ENCODE data around the gene ADCY7.
"Not testable (repeated sequence)": the region's sequence is repeated elsewhere in the genome, so short reads cannot be mapped to it uniquely, and the experiment has no call there.

ADCY7 gene

DNA sequence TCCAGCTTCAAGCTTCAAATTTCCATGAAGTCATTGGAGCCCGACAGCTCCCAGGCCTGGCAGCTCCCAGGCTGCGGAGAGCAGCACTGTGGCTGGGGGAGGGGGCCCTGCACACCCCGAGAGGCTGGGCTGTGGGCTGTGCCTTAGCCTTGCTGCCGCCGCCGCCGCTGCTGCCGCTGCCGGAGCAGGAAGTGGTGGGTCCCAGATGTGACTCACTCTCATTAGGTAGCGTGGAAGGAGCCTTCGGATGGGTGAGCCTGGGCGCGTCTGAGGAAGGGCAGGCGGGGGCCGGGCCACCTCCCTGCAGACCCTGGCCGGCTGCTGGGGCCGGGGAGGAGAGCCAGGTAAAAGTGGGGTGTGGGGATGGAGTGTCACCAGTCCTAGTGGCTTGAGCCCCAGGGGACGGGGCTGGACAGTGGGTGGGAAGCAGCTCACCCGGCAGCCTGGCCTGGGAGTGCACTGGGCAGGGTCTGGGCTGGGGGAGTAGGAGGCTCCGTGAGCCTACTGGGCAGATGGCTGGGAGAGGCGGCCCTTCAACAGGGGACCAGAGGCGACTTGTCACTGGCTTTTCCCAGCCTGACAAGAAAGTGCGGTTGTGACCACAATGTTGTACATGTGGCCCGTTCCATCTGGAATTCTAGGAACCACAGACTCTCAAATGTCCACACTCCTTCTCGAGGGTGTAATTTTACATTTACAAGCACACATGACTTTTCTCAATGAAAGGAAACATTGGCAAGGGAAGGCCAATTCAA is at the start of gene ADCY7:
Gene ADCY7 (plus strand): TSS at position 215 of the 755 bp plus-strand sequence. CDS start 21,629 bp downstream, outside the sequence.
- DNase-seq, result no peak

DNA sequence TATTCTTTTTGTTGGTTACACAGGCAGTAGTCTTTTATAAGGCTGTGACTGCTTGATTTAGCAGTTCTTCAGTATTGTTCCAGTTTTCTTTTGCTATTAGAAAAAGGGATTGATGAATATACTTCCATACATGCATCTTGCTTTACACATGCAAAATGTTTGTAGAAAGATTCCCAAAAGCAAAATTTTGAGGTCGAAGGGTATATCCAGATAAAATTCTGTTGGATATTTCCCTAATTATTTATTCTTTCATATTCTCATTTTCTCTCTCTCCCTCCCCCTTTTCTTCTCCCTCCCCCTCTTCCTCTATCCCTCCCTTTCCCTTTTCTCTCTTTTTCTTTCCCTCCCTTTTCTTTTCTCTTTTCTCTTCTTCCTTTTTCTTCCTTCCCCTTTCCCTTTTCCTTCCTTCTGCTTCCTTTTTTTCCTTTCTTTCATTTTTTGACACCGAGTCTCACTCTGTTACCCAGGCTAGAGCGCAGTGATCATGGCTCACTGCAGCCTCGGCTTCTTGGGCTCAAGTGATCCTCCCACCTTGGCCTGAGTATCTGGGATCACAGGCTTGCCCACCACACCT is 46.9 kb upstream of the ADCY7 start:
- DNase-seq, result no peak

DNA sequence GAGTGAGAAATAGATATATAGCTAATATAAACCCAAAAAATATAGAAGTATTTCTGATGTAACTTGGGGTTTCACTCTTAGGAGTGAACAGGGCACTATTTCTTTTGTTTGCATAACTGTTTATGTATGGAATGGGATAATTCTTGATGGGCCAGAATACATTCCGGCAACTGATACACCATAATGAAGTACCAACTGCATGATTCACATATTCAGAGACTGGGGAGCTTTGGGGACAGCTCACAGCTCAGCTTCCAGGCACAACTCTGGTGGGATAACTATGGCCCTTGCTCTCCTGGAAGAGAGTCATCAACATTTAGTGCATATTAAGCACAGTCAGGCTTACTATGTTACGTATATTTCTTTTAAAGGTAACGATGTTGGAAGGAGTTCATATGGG is 42.1 kb upstream of the ADCY7 start:
- no peak for DNase-seq

DNA sequence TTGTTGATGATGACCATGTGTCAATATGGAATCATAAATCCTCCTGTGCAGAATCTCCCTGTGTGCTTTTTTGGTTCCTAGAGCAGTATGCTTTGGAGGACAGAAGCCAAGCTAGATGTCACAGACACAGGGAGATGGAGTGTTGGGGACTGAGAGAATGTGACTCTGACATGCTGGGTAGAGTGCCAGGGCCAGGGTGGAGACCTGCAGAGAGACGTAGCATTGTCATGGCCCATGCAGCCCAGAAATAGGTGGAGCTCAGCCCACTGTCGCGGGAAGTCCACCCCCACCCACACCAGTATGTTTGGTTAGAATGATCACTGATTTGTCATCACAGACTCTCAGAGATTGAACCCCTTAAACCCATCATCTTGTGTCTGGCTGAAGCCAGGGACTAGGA is 39.2 kb upstream of the ADCY7 start:
- no peak for DNase-seq

DNA sequence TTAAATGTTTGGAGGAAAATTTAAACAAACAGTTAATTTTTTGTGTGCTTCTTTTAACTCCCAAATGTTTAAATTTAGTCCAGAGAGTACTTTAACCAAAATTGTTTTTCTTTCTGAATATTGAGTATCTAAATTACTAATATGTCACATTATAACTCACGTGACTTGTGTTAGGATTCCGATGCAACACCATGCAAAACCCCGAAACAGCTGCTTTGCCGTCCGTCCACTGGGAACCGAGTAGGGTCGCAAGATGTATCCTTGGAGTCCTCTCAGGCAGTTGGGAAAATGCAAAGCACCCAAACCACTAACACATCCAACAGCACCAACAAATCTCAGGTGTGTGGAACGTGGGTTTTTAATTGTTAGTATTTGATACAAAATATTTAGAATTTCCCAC is 38.7 kb upstream of the ADCY7 start:
- no peak for DNase-seq

DNA sequence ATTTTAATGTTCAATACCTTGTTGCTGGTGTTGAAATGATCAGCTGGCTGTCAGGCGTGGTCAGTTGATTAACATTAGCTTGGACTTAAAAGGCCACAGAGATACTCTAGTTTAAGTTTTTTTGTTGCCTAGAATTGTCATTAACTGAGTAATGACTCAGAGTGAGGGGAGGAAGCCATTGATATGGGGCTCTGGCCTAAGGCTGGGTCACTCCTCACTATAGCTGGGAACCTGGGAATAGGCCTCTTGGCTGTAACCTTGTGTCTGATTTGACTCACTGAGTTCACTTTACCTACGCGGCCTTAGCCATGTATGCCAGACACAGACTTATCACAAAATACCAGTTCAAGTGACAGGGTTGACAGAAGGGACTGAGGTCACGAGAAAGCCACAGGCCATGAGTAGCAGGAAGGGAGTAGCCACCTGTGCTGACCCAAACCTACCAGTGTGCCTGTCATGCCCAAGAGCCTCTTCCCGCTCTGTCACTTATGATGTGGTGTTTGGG is 37.9 kb upstream of the ADCY7 start:
- no peak for DNase-seq

DNA sequence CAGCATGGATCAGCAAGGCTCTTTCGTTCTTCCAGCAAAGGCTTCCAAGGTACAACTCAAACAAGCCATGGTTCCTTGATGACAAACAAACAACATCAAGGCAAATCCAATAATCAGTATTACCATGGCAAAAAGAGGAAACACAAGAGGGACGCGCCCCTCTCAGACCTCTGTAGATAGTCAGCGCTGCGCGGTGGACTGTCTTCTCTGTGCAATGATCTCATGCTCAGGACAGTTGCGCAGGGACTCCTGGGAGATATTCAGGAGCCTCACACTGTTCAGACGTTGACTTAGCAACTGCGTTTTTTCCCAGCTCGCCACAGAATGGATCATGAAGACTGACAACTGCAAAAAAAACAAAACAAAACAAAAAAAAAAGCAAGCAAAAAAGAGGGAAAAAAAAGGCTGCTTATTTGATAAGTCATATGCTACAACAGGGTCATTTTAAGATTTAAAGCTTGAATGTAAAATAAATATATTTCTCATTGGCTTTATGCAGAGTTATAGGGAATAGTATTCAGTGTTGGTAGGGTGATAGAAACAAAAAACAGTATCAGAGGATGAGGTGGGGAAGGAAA is 37.1 kb upstream of the ADCY7 start:
- DNase-seq, result no peak

DNA sequence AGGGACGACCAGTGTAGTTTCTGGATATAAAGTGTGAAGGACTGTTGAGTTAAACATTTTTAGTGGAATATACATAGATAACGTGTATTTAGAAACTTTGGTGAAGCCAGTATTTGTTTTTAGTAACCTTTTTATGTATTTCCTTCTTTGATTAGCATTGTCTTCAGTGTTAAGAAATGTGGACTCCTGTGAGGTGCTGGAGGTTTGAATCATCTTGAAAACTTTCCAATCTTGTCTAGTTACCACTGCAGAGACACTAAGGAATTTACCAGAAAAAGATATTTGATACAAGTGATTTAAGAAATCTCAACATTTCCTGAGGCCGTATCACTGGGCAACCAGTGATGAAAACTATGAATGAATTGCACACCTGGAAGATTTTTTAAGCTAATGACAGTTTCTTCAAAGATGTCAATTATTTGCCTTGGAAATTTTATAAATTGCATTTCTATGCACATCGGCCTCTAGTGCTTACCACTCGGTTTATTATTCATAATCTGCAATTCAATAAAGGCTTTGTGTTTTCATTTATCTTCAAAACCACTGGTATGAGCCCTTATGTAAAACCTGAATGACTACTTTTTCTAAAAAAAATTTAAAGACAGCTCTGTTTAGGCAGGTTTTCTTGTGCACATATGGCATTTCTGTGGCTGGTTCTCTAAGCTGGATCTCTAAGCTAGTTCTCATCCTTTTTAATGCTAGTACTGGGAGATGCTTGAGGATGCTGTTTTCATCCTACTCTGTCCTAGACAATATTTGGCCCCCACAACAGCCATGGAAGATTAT is 31.4 kb upstream of the ADCY7 start:
- DNase-seq, result no peak

DNA sequence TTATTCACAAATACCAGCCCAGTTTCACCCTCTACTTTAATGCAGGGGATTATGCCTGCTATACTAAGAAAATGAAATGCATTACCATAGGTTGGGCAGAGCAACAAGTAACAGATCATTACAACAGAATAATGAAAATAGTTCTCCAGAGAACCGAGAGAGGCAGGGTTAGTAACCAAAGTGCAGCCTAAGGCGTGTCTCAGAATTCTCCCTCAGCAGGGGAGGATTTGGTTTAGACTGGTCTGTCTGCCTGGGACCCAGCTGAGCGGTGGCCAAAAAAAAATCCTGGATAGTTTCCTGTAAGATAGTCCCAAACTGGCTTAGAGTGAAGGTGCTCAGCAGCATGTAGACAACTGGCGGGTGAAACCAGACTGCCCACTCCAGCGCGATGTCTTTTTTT is 30.8 kb upstream of the ADCY7 start:
- DNase-seq, result no peak

DNA sequence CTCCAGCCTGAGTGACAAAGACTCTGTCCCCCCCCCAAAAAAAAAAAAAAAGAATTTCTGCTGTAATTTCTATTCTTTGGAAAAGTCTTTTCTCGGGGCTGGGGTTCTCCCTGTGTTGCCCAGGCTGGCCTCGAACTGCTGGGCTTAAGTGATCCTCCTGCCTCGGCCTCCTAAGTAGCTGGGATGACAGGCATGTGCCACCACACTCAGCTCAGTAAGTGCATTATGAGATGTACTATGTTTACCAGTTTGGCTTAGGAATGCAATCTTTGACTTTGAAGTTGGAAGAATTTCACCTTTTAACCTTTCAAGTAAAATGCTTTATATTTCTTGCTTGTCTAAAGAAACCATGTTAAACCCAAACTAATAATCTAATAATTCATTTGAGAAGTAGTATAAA is 28.0 kb upstream of the ADCY7 start:
- DNase-seq, result no peak

DNA sequence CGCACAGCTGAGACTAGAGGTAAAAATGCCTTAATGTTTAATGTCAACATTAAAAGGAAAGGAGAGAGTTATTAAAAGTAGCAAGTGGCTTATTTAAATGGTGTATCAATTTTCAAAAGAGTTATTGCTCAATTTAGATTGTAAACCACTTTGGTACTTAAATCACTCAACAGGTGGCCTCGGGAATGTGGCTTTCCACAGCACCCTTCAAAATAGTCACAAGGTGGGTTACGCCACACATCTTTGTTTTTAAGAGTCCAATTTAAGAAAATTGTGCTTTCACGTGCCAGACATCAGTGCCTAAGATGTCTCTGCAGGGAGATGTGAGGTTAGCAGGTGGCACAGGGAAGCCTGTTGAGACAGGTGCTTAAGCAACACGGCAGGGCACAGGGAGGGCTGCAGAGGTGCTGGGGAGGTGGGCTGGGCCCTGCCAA is 27.5 kb upstream of the ADCY7 start:
- peak; percentile 74 for DNase-seq

DNA sequence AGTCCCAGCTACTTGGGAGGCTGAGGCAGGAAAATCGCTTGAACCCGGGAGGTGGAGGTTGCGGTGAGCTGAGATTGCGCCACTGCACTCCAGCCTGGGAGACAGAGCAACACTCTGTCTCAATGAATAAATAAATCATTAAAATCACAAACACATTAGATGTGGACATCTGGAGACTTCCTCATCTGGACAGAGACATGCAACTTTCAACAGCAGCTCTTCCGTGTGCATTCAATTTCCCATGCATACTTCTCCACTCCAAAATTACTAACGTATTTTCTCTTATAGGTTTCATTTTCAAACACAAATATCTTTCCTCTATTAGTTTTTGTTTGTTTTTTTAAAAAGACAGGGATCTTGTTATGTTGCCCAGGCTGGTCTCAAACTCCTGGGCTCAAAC is 23.3 kb upstream of the ADCY7 start:
- DNase-seq, result not testable (repeated sequence)

DNA sequence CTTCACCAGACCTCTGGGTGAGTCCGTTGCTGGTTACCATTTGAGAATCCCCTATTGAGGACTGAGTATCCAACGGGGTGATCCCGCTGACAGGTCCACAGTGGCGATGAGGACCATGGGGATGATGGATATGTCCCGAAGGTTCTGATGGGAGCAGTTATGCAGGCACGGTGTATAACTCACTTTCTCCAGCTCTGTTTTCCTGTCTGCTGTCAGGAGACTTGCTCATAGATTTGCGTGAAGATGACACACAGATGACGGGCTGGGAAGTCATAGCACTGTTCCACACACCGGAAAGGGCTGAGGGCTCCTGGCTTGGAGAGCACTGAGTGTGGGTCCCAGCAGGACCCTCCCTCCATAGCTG is 22.2 kb upstream of the ADCY7 start:
- no peak for DNase-seq

DNA sequence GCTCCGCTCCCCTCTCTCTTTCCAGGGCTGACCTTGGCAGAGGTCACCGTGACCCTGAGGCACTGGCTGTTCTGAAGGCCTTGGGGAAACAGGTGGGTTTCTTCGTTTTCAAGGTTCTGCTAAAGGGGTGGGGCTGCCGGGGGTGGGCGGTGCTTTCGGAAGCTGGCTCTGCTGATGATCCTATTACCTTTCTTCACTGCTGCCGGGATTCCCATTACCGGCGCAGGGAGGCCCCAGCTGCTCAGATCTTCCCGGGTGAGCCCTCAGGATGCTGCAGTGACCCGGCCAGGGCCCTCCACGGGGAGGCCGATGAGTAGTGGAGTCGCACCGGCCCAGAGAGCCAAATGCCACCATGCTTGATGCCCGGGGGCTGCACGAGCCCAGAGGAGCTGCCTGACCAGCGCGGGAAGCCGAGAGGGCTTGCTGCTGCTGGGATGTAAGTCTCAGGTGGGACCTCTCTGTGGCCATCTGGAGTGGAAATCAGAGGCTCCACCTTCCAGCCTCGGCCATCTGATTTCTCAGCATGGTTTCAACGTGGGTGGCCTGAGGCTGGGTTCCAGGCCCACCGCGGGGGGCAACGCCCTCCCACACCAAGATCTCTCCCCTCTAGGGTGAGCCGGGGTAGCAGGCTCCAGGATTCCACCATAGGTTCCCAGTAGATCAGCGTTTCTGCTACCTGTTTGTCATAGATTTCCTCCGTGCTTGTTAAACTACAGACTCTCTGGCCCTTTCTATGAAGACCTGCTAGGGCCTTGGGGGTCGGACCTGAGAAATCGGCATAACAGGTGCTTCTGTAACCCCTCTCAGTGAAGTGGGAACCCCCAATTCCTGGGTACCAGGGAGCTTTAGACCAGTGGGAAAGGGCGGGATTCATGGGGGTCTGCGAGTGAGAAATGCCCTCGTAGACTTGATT is 21.6 kb upstream of the ADCY7 start:
- DNase-seq, result no peak

DNA sequence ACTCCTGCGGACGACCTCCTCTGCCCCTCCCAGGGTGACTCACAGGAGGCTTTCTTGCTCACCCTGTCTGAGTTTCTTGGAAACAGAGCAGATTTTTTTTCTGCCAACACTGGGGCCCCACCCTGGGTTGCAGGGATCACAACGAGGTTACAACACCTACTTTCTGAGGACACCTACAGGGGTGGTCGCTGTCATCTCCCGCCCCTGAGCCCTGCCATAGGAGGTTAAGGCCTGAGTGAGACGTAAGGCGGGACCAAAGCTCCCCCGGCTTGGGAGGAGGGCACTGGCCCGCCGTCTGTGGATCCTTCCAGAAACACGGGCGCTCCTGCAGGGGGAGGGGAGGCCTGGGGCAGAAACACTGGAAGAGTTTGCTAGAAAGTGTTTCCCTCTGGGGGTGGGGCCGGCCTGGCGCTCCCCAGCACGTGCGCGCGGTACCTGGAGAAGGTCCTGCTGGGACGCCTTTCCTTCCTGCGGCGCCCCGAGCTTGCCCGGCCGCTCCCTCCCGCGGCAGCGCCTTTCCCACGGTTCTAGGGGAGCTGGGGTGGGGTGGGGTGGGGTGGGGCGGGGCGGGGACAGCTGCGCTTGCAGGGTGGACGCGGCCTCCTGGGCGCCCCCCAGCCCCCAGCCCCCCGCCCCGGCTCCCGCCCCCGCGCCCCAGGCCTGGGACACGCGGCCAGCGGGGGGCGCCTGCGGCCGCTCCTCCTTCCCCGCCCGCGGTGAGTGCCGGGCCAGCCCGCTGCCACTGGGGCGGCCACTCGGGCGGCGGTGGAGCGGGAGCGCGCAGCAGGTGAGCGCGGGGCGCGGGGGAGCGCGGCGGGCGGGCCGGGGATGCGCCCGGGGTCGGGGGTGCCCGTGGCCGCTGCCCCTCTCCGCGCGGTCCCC is 20.7 kb upstream of the ADCY7 start:
- no peak for DNase-seq

DNA sequence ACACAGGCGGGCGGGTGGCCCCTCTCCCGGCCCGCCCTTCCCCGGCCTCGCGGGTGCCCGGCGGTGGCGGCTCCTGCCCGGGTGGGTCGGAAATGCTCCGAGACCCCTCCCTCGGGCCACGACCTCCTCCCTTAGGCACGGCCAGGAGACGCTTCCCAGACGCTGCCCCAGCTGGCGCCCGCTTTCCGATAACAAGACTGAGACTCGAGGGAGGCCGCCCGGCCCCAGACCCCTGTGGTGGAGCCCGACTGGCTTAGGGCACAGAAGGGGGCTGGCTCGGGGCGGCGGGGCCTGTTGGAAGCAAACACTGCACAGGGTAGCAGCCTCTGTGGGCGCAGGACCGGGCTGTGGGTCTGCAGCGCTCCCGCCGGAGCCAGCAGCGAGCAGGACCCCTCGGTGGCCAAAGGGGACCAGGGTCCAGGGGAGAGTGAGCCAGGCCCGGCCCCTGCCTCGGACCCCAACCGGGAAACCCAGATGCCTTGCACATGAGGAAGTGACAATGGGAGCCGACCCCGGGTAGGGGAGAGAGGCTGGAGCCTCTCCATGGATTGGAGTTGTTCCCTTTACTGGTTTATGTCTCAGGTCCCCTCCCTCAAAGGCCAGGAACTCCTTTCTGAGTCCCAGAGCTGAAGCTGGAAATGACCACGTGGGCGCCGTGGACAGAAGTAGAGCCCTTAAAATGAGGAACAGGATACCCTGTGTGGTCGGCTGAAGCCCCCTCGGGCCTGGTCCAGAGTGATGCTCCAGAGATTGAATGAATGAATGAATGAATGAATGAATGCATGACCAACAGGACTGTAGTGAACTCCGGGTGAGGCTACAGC is 19.8 kb upstream of the ADCY7 start:
- DNase-seq, result no peak

DNA sequence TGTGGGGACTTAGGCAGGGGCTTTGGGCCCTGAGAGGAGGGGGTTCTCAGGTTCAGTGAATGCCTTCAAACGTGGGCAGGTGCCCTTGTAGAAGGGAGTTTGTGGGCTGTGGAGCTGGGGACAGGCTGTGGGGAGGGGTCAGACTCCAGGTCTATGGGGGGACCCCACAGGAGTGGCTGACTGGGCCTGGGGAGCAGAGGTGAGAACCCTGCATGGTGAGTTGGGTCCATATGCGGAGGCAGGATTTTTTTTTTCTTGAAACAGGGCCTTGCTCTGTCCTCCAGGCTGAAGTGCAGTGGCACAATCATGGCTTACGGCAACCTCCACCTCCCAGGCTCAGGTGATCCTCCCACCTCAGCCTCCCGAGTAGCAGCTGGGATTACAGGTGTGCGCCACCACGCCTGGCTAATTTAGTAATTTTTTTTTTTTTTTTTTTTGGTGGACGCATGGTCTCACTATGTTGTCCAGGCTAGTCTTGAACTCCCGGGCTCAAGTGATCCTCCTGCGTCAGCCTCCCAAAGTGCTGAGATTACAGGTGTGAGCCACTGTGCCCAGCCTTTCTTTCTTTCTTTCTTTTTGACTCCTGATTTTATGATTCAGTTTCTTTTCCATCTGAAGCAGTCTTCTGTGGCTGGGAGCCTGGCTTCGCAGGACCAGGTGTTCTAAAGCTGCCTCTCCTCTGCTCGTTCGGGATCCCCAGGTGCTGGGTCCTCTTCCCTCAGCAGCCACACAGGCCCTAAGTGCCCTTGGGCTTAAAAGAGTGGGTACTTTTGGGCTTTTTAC is 19.0 kb upstream of the ADCY7 start:
- no peak for DNase-seq

DNA sequence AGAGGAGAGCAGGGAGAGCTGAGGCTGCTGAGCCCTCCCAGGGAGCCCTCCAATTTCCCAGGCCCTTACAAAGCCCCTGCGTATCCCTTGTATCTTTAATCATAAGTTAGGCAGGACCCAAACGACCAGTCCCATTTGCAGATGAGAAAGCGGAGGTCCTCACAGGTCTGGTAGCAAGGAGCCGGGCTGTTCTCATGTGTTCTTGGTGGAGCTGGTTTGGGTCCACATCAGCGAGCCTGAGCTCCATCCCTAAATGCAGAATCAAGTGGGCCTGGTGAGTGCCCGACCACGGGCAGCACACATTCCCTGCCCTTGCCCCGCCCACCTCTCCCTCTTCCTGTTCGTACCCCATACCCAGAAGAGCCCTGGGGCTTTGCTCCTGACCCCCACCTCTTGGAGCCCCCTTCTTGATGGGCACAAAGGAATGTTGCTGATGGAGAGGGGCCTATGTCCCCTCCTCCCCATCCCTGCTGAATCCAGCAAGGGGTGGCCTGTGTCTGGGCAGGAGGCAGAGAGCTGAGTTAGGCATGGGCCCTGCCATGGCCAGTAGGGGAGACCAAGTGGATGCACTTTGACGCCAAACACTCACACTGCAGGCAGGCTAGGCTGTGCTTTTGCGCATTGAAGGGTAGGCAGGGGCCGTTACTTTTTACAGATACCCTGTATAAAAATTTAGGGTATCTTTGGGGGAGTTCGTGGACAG is 18.3 kb upstream of the ADCY7 start:
- DNase-seq, result no peak

DNA sequence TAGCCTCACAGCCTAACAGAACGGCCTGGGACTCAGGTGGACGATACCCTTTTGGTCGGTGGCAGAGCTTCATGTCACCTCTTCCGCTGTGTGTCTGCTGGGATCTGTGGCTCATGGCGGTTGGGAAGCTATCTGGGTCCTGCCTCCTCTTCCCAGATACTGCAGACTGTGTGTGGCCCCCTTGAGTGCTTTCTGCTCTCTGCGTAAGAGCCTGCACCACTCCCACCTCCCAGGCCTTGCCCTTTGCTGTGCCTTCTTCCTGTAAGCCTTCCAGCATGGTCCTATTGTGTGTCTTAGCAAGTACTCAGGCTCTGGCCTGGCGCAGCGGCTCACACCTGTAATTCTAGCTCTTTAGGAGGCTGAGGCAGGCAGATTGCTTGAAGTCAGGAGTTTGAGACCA is 17.5 kb upstream of the ADCY7 start:
- DNase-seq, result no peak
